ENCODE results near the gene CGN. TPM values are rescaled to one million over a fixed set of nuclear protein-coding genes. Genes with fewer than 3 reads are reported as not detected.

Gene CGN
- polyA plus RNA-seq, 3 donors from 2014 or later = 0.87 TPM; not detected in 2

GRCh38 chr1:151486557-151486956, 24.6 kb upstream of the CGN start:
- H3K27ac Mint-ChIP-seq = no peak overlapping the region
- H3K4me3 Mint-ChIP-seq = no peak overlapping the region
- peaks cover 0 to 3% (median 0%) of the 10 kb centered on the region in 6 donors for H3K9me3 Mint-ChIP-seq
- peaks cover 0 to 5% (median 0%) of the 10 kb centered on the region in 3 donors for H3K36me3 Mint-ChIP-seq
- no peaks in the 10 kb centered on the region for H3K4me1 Mint-ChIP-seq
- H3K27me3 Mint-ChIP-seq (ENCODE audit: low read depth in 3 of 3) = peaks cover 1 to 2% (median 2%) of the 10 kb centered on the region in 3 donors
- no peak for DNase-seq

- no peak overlapping the region for H3K27ac Mint-ChIP-seq
- H3K4me3 Mint-ChIP-seq = no peak overlapping the region
- no peaks in the 10 kb centered on the region for H3K4me1 Mint-ChIP-seq
- no peak for DNase-seq
- peaks cover 1 to 6% (median 2%) of the 10 kb centered on the region in 3 donors for H3K27me3 Mint-ChIP-seq (ENCODE audit: low read depth in 3 of 3)
- no peaks in the 10 kb centered on the region for H3K36me3 Mint-ChIP-seq
- H3K9me3 Mint-ChIP-seq = no peaks in the 10 kb centered on the region
These were observed 19.5 kb upstream of the CGN start for GRCh38 chr1:151491641-151492040.

- no peak overlapping the region for H3K4me3 Mint-ChIP-seq
- H3K4me1 Mint-ChIP-seq = no peaks in the 10 kb centered on the region
- peaks cover 1 to 6% (median 2%) of the 10 kb centered on the region in 3 donors for H3K27me3 Mint-ChIP-seq (ENCODE audit: low read depth in 3 of 3)
- H3K27ac Mint-ChIP-seq = no peak overlapping the region
- no peak for DNase-seq
- H3K36me3 Mint-ChIP-seq = no peaks in the 10 kb centered on the region
- no peaks in the 10 kb centered on the region for H3K9me3 Mint-ChIP-seq
These were observed 19.1 kb upstream of the CGN start for GRCh38 chr1:151492120-151492519.

- Mint-ChIP-seq H3K4me3 (no peak overlapping the region), H3K9me3 (no peaks in the 10 kb centered on the region), H3K27ac (no peak overlapping the region), H3K4me1 (no peaks in the 10 kb centered on the region), H3K36me3 (no peaks in the 10 kb centered on the region), H3K27me3 (ENCODE audit: low read depth in 3 of 3) (peaks cover 0 to 6% (median 1%) of the 10 kb centered on the region in 3 donors)
- no peak for DNase-seq
These were observed 18.1 kb upstream of the CGN start for GRCh38 chr1:151493042-151493441.

GRCh38 chr1:151494741-151495281, 16.4 kb upstream of the CGN start:
- no peaks in the 10 kb centered on the region for H3K9me3 Mint-ChIP-seq
- H3K36me3 Mint-ChIP-seq = no peaks in the 10 kb centered on the region
- no peak for DNase-seq
- H3K27ac Mint-ChIP-seq = no peak overlapping the region
- H3K4me3 Mint-ChIP-seq = no peak overlapping the region
- H3K27me3 Mint-ChIP-seq (ENCODE audit: low read depth in 3 of 3) = peaks cover 0 to 6% (median 1%) of the 10 kb centered on the region in 3 donors
- no peaks in the 10 kb centered on the region for H3K4me1 Mint-ChIP-seq

- Mint-ChIP-seq H3K4me1 (no peaks in the 10 kb centered on the region), H3K9me3 (no peaks in the 10 kb centered on the region), H3K27ac (no peak overlapping the region), H3K27me3 (ENCODE audit: low read depth in 3 of 3) (peaks cover 0 to 6% (median under 1%) of the 10 kb centered on the region in 3 donors), H3K36me3 (no peaks in the 10 kb centered on the region), H3K4me3 (no peak overlapping the region)
- no peak for DNase-seq
These were observed 15.9 kb upstream of the CGN start for GRCh38 chr1:151495316-151495715.

GRCh38 chr1:151499365-151499764, 11.8 kb upstream of the CGN start:
- no peak overlapping the region for H3K27ac Mint-ChIP-seq
- H3K9me3 Mint-ChIP-seq = no peaks in the 10 kb centered on the region
- peaks cover 0 to 2% (median 2%) of the 10 kb centered on the region in 3 donors for H3K27me3 Mint-ChIP-seq (ENCODE audit: low read depth in 3 of 3)
- no peaks in the 10 kb centered on the region for H3K36me3 Mint-ChIP-seq
- DNase-seq = no peak
- no peak overlapping the region for H3K4me3 Mint-ChIP-seq
- H3K4me1 Mint-ChIP-seq = no peaks in the 10 kb centered on the region

- H3K4me3 Mint-ChIP-seq = no peak overlapping the region
- H3K9me3 Mint-ChIP-seq = no peaks in the 10 kb centered on the region
- H3K36me3 Mint-ChIP-seq = no peaks in the 10 kb centered on the region
- no peak for DNase-seq
- H3K27ac Mint-ChIP-seq = no peak overlapping the region
- no peaks in the 10 kb centered on the region for H3K4me1 Mint-ChIP-seq
- peaks cover 0 to 2% (median 0%) of the 10 kb centered on the region in 3 donors for H3K27me3 Mint-ChIP-seq (ENCODE audit: low read depth in 3 of 3)
These were observed 11.3 kb upstream of the CGN start for GRCh38 chr1:151499930-151500329.

GRCh38 chr1:151501474-151501873, 9.7 kb upstream of the CGN start:
- no peaks in the 10 kb centered on the region for H3K36me3 Mint-ChIP-seq
- H3K9me3 Mint-ChIP-seq = no peaks in the 10 kb centered on the region
- DNase-seq = no peak
- no peaks in the 10 kb centered on the region for H3K4me1 Mint-ChIP-seq
- H3K27ac Mint-ChIP-seq = no peak overlapping the region
- H3K4me3 Mint-ChIP-seq = no peak overlapping the region
- H3K27me3 Mint-ChIP-seq (ENCODE audit: low read depth in 3 of 3) = peaks cover 0 to 2% (median 1%) of the 10 kb centered on the region in 3 donors

GRCh38 chr1:151502035-151502700, 9.0 kb upstream of the CGN start:
- peaks cover 0 to 2% (median 1%) of the 10 kb centered on the region in 3 donors for H3K27me3 Mint-ChIP-seq (ENCODE audit: low read depth in 3 of 3)
- no peak overlapping the region for H3K4me3 Mint-ChIP-seq
- H3K36me3 Mint-ChIP-seq = no peaks in the 10 kb centered on the region
- H3K4me1 Mint-ChIP-seq = no peaks in the 10 kb centered on the region
- H3K27ac Mint-ChIP-seq = no peak overlapping the region
- DNase-seq = no peak
- H3K9me3 Mint-ChIP-seq = no peaks in the 10 kb centered on the region

GRCh38 chr1:151502859-151503780, 8.1 kb upstream of the CGN start:
- H3K27ac Mint-ChIP-seq = no peak overlapping the region
- no peaks in the 10 kb centered on the region for H3K9me3 Mint-ChIP-seq
- no peaks in the 10 kb centered on the region for H3K4me1 Mint-ChIP-seq
- H3K36me3 Mint-ChIP-seq = no peaks in the 10 kb centered on the region
- no peak for DNase-seq
- peaks cover 0 to 2% (median 1%) of the 10 kb centered on the region in 3 donors for H3K27me3 Mint-ChIP-seq (ENCODE audit: low read depth in 3 of 3)
- no peak overlapping the region for H3K4me3 Mint-ChIP-seq

GRCh38 chr1:151504252-151504651, 6.9 kb upstream of the CGN start:
- no peak for DNase-seq
- no peak overlapping the region for H3K27ac Mint-ChIP-seq
- no peaks in the 10 kb centered on the region for H3K4me1 Mint-ChIP-seq
- no peak overlapping the region for H3K4me3 Mint-ChIP-seq
- H3K27me3 Mint-ChIP-seq (ENCODE audit: low read depth in 3 of 3) = peaks cover 0 to 2% (median 1%) of the 10 kb centered on the region in 3 donors
- H3K36me3 Mint-ChIP-seq = no peaks in the 10 kb centered on the region
- no peaks in the 10 kb centered on the region for H3K9me3 Mint-ChIP-seq

GRCh38 chr1:151504759-151505158, 6.4 kb upstream of the CGN start:
- no peaks in the 10 kb centered on the region for H3K9me3 Mint-ChIP-seq
- peaks cover 0 to 2% (median 1%) of the 10 kb centered on the region in 3 donors for H3K27me3 Mint-ChIP-seq (ENCODE audit: low read depth in 3 of 3)
- no peak for DNase-seq
- no peaks in the 10 kb centered on the region for H3K36me3 Mint-ChIP-seq
- H3K4me1 Mint-ChIP-seq = no peaks in the 10 kb centered on the region
- no peak overlapping the region for H3K27ac Mint-ChIP-seq
- H3K4me3 Mint-ChIP-seq = no peak overlapping the region

- peaks cover 18 to 23% of the 10 kb centered on the region in 2 donors for H3K4me1 Mint-ChIP-seq
- H3K9me3 Mint-ChIP-seq = no peaks in the 10 kb centered on the region
- H3K27me3 Mint-ChIP-seq (ENCODE audit: low read depth in 3 of 3) = peaks cover 0 to 8% (median 3%) of the 10 kb centered on the region in 3 donors
- no peaks in the 10 kb centered on the region for H3K36me3 Mint-ChIP-seq
- H3K4me3 Mint-ChIP-seq = peak overlapping the region in 1 of 5 donors; percentile 57
- no peak for DNase-seq
- no peak overlapping the region for H3K27ac Mint-ChIP-seq
These were observed 2.4 kb upstream of the CGN start for GRCh38 chr1:151508833-151509232.
